ENCODE measurements around the gene PXN.

The PXN gene

DNA sequence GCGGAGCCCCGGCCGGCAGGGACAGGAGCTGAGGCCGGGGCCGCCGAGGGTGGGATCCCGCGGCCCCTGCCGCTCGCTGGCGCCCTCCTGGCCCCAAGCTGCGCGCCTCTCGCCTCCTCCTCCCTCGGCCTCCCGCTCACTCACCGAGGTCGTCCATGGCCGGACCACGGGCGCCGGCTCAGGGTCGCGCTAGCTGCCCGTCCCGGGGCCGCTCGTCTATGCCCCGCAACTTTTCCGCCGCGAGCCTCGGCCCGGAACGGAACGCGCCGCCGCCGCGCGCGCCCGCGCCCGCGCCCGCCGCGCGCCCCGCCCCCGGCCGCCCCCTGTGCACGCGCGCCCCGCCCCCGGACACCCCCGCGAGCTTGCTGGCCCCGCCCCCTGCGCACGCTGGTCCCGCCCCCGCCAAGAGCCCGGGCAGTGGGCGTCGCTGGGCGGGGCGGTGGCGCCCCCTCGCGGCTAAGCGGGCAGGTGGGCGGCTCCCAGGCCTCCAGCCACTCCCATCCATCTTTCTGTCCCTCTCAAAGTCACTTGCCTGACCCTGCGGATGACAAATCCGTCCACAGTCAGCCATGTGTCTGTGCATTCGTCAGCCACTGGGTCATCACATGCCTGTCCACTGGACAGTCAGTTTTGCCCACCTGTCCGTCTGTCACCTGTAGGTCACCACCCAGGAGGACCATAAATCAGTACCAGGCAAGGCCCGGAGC is at the start of gene PXN:
Gene PXN (minus strand): TSS at position 258 of the 707 bp plus-strand sequence. CDS start 101 bp downstream, at position 157.
- DNase-seq (ENCODE audit: low read depth in 2 of 2) = peak; percentile 80 to 83

DNA sequence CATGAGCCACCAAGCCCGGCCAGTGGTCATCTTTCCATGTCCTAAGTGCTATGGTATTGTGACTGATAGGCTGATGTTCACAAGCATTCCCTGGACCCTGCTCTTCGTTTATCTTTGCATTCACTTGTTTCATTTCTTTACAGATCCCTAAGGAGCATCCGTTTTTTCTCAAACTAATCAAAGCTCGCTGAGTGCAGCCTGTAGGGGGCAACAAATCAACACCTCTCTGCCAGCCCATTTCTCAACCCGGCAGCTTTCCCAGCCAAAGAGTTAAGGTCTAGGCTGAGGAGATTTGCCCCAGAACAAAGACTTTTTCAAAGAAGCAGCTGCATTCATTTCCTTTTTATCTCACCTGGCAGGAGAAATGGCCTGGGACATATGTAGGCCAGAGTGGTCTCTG is 48.7 kb upstream of the PXN start:
- no peak for DNase-seq (ENCODE audit: low read depth in 2 of 2)

DNA sequence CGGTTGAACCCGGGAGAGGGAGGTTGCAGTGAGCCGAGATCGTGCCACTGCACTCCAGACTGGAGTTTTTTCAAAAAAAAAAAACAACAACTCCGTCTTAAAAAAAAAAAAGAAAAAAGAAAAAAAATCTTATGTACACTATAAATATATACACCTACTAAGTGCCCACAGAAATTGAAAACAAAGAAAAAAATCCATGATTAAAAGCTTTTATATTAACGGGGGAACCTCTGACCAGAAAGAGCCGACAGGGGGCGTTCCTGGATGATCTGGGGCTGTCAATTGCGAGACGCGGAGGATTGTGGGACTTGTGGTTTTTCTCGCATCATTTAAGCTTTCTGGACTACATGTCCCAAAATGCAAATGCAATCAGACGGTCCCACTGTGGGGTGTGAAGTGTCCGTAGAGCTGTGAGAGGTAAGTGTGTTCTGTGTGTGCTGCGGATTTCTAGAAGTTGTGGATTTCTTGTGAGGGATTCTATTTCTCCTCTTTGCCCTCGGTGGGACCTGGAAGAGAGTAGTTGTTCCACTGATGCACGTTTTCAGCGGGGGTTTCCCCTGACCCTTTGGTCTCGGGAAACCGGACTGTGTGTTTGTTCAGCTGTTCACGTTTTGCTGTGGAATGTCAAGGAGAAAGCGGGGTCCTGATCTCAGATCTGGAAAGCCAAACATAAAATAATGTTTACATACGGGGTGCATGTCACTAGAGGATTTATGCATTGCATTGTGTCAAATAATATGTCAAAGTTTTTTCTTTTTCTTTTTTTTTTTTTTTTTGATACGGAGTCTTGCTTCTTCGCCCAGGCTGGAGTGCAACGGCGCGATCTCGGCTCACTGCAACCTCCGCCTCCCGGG is 36.7 kb upstream of the PXN start, which contains the start of gene SIRT4:
Gene SIRT4 (plus strand): TSS at position 360 of the 854 bp plus-strand sequence. CDS start 1,241 bp downstream, outside the sequence.
- peak; percentile 72 to 75 for DNase-seq (ENCODE audit: low read depth in 2 of 2)

GRCh38 chr12:120292661-120293531 is 27.4 kb upstream of the PXN start, which contains the start of gene RNU4-1:
RNU4-1 (minus strand) TSS chr12:120293237.
- peak; percentile 67 to 69 for DNase-seq (ENCODE audit: low read depth in 2 of 2)

- no peak for DNase-seq (ENCODE audit: low read depth in 2 of 2)
These were observed 26.8 kb upstream of the PXN start for GRCh38 chr12:120292411-120292660.

- peak in 1 of 2 donors; percentile 15 for DNase-seq (ENCODE audit: low read depth in 2 of 2)
These were observed 25.2 kb upstream of the PXN start for GRCh38 chr12:120290609-120291305.

DNA sequence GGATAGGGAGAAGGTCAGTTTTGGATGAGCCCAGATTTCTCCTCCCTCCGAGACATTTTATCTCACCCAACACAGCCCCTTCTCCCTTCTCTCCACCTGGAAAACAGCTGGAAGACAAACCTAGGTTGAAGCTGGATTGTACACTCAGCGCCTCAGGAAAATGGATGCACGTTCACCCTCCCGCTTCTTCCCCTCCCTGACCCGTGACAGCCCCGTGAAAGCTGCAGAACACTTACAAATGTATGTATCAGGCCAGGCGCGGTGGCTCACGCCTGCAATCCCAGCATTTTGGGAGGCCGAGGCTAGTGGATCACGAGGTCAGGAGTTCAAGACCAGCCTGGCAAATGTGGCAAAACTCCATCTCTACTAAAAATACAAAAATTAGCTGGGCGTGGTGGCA is 22.0 kb upstream of the PXN start:
- DNase-seq (ENCODE audit: low read depth in 2 of 2) = no peak

GRCh38 chr12:120286768-120287490 is 21.4 kb upstream of the PXN start:
- no peak for DNase-seq (ENCODE audit: low read depth in 2 of 2)

GRCh38 chr12:120284381-120284780 is 18.9 kb upstream of the PXN start:
- no peak for DNase-seq (ENCODE audit: low read depth in 2 of 2)

DNA sequence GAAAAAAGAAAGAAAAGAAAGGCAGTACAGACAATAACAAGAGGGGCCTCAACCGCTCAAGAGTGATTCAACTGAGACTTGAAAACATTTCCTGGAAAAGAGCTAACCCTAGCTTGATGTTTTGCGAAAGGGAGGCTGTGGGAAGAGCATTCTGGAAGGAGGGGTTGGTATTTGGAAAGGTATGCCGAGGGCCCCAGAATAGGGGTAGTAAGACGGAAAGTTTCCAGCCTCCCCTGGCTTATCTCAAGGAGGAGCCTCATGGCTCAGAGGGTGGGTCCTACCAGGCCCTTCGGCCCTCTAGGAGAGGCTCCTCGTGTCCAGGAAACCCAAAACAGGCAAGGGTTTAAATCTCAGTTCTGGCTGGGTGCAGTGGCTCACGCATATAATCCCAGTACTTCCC is 17.8 kb upstream of the PXN start:
- no peak for DNase-seq (ENCODE audit: low read depth in 2 of 2)

- no peak for DNase-seq (ENCODE audit: low read depth in 2 of 2)
These were observed 12.9 kb upstream of the PXN start for GRCh38 chr12:120278137-120279069.

DNA sequence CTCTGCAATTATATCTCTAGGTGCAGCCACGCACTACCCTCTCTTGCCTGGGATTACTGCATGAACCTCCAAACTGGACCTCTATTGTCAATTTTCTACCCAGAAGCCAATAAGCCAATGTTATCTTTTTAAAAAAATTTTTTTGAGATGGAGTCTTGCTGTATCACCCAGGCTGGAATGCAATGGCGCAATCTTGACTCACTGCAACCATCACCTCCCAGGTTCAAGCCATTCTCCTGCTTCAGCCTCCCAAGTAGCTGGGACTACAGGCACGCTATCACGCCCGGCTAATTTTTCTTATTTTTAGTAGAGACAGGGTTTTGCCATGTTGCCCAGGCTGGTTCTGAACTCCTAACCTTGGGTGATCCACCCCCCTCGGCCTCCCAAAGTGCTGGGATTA is 11.2 kb upstream of the PXN start:
- no peak for DNase-seq (ENCODE audit: low read depth in 2 of 2)

DNA sequence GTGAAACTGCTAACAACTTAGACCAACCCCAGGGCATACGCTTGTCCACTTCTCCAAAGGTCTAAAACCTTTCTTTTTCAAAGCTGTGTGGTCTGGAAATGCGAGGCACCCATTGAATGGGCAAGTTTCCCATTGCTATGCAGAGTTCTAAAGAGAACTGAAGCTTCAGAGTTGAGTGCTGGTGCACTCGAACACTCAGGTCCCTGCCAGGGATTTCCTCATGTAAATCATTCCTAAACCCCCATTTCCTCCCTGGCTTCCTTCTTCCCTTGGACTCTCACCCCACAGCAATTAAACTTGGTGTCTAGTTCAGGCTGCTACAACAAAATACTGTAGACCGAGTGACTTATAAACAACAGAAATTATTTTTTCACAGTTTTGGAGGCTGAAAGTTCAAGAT is 2.2 kb upstream of the PXN start:
- no peak for DNase-seq (ENCODE audit: low read depth in 2 of 2)

DNA sequence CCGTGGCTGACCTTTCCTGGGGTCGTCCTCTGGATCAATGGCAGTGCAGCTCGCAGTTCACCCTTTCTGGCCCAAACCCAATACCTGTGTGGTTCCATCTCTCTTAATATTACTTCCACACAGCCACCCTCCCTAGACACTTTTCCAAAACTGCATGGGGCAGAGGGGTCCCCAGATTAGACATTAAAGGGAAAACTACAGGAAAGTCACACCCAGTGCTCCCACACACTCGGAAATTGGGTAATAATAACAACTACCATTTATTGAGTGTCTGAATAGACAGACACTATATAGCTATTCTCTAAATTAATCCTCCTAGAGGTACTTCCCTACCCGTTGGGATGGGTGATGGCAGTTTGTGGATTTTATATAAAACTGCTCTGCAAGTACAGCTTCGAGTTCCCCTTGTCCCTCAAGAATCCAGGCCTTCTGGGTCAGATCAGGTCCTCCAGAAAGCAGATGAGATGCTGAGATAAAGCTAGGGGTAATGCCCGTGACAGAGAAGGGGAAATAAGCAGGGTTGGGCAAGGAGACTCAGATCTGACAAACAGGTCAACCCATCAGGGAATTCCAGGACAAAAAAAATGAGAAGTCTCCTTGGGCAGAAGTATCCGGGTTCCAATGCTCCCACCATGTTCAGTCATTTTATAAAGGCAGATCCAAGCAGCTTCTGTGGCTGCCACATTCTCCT is 795 bp upstream of the PXN start:
- no peak for DNase-seq (ENCODE audit: low read depth in 2 of 2)

GRCh38 chr12:120264904-120265472 is 542 bp downstream of the PXN start:
- no peak for DNase-seq (ENCODE audit: low read depth in 2 of 2)

DNA sequence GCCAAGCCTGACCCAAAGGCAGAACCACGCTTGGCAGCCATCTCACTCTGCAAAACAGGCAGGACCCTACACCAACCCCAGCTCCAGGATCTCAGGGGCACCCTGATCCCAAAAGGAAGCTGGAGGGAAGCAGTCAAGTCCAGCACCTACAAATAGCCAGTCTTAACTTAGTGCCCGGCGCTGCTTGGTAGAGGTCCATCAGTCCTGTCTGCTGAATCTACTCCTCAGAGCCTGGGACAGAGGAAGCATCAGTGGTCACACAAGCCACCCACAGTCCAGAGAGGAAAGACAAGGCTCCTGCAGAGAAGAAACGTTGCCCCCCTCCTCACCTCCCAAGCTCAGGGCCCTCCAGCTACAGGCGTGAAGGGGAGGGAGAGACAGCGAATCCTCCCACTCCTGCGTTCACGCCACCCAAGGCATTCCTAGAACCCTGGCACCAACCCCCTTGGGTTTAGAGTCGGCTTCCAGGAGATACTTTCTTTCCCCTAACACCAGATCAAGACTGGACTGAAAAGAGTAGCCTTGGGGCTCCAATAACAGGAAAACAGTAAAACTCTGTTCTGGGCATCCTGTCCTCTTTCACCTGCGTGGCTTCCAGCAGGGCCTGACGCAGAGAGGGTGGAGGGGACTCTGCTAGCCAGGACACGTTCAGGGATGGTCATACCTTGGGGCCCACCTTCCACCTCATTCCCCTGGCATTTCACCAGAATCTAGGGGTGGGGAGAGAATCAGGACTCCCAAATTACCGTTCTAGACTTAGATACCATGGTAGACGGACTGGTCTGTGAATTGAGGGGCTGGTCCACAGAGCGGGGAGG is 1.2 kb downstream of the PXN start:
- no peak for DNase-seq (ENCODE audit: low read depth in 2 of 2)

DNA sequence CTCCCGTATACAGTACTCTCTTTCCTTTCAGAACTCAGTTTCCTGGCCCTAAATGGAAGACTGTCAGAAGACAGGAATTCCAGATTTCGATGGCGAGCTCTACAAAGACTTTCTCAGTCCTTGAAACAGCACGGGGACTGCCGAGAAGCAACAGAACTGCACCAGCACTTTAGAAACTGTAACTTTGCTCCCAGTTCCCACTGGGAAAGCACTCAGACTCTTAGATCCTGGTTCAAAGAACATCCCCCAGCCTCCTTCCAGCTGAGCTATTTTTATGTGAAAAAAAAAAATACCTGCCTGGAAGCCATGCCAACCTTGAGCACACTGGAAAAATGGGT is 1.8 kb downstream of the PXN start:
- no peak for DNase-seq (ENCODE audit: low read depth in 2 of 2)

All from stimulated activated CD8-positive, alpha-beta memory T cell treated with anti-CD3 and anti-CD28 coated beads, Interleukin-15, amount 100 ng/mL, for 48 hours (primary cell).